ENCODE data around the gene IRF1.

The IRF1 gene

GRCh38 chr5:132498686-132499271 is 8.2 kb upstream of the IRF1 start:
- no CpG with 5 or more reads among the region's 4 CpGs for WGBS (ENCODE audit: extremely low coverage, insufficient coverage, low lambda C conversion rate)
- no peaks in the 10 kb centered on the region for H3K79me1 ChIP-seq (ENCODE audit: low read length)
- no peak for DNase-seq
- peaks cover 4% of the 10 kb centered on the region for H3K4me1 ChIP-seq (ENCODE audit: control insufficient read depth, low read depth, low read length)
- no peak overlapping the region for H3K4me2 ChIP-seq (ENCODE audit: low read length)
- no peak overlapping the region for H3K9ac ChIP-seq (ENCODE audit: low read length)
- no peaks in the 10 kb centered on the region for H3K27me3 ChIP-seq (ENCODE audit: insufficient read depth, low read length, poor library complexity)
- no peak overlapping the region for H2BK120ac ChIP-seq (ENCODE audit: low read depth, low read length)
- H3K4ac ChIP-seq (ENCODE audit: low read depth, low read length) = no peak overlapping the region
- H3K36me3 ChIP-seq (ENCODE audit: control insufficient read depth, insufficient read depth, low read length) = no peaks in the 10 kb centered on the region
- no peak overlapping the region for H3K27ac ChIP-seq (ENCODE audit: low read depth, low read length)
- no peaks in the 10 kb centered on the region for H3K79me2 ChIP-seq (ENCODE audit: control insufficient read depth, insufficient read depth, low read length)
- no peak overlapping the region for H2BK5ac ChIP-seq (ENCODE audit: low read length)
- no peak overlapping the region for H4K8ac ChIP-seq (ENCODE audit: low read depth, low read length)
- H4K5ac ChIP-seq (ENCODE audit: low read length) = no peak overlapping the region
- no peak overlapping the region for H3K23ac ChIP-seq (ENCODE audit: low read length)
- H3K18ac ChIP-seq (ENCODE audit: low read length) = no peak overlapping the region
- H2AK5ac ChIP-seq (ENCODE audit: low read length) = no peak overlapping the region
- H3K4me3 ChIP-seq (ENCODE audit: low read length) = no peak overlapping the region
- H3K56ac ChIP-seq (ENCODE audit: low read length) = no peak overlapping the region
- no peak overlapping the region for H2BK15ac ChIP-seq (replicated peaks; ENCODE audit: low read depth)

GRCh38 chr5:132498152-132498551 is 7.6 kb upstream of the IRF1 start:
- H3K9ac ChIP-seq (ENCODE audit: low read length) = no peak overlapping the region
- H2BK5ac ChIP-seq (ENCODE audit: low read length) = no peak overlapping the region
- no peak overlapping the region for H3K56ac ChIP-seq (ENCODE audit: low read length)
- H3K27me3 ChIP-seq (ENCODE audit: insufficient read depth, low read length, poor library complexity) = no peaks in the 10 kb centered on the region
- DNase-seq = peak; percentile 5
- no CpG with 5 or more reads among the region's 3 CpGs for WGBS (ENCODE audit: extremely low coverage, insufficient coverage, low lambda C conversion rate)
- no peak overlapping the region for H2BK120ac ChIP-seq (ENCODE audit: low read depth, low read length)
- no peaks in the 10 kb centered on the region for H3K36me3 ChIP-seq (ENCODE audit: control insufficient read depth, insufficient read depth, low read length)
- no peak overlapping the region for H4K8ac ChIP-seq (ENCODE audit: low read depth, low read length)
- H3K27ac ChIP-seq (ENCODE audit: low read depth, low read length) = no peak overlapping the region
- no peak overlapping the region for H3K4me3 ChIP-seq (ENCODE audit: low read length)
- H3K79me2 ChIP-seq (ENCODE audit: control insufficient read depth, insufficient read depth, low read length) = no peaks in the 10 kb centered on the region
- no peak overlapping the region for H3K18ac ChIP-seq (ENCODE audit: low read length)
- H3K4me1 ChIP-seq (ENCODE audit: control insufficient read depth, low read depth, low read length) = peaks cover 4% of the 10 kb centered on the region
- no peak overlapping the region for H4K5ac ChIP-seq (ENCODE audit: low read length)
- no peak overlapping the region for H3K23ac ChIP-seq (ENCODE audit: low read length)
- no peak overlapping the region for H3K4me2 ChIP-seq (ENCODE audit: low read length)
- H2BK15ac ChIP-seq (replicated peaks; ENCODE audit: low read depth) = no peak overlapping the region
- no peak overlapping the region for H2AK5ac ChIP-seq (ENCODE audit: low read length)
- H3K4ac ChIP-seq (ENCODE audit: low read depth, low read length) = no peak overlapping the region
- H3K79me1 ChIP-seq (ENCODE audit: low read length) = no peaks in the 10 kb centered on the region

GRCh38 chr5:132497488-132497997 is 7.0 kb upstream of the IRF1 start:
- Histone ChIP-seq H4K5ac (ENCODE audit: low read length) (no peak overlapping the region), H3K36me3 (ENCODE audit: control insufficient read depth, insufficient read depth, low read length) (no peaks in the 10 kb centered on the region), H3K56ac (ENCODE audit: low read length) (no peak overlapping the region), H3K18ac (ENCODE audit: low read length) (no peak overlapping the region), H2BK15ac (replicated peaks; ENCODE audit: low read depth) (no peak overlapping the region), H3K27ac (ENCODE audit: low read depth, low read length) (no peak overlapping the region), H4K8ac (ENCODE audit: low read depth, low read length) (no peak overlapping the region), H3K79me2 (ENCODE audit: control insufficient read depth, insufficient read depth, low read length) (no peaks in the 10 kb centered on the region), H3K4me3 (ENCODE audit: low read length) (no peak overlapping the region), H2AK5ac (ENCODE audit: low read length) (no peak overlapping the region), H3K79me1 (ENCODE audit: low read length) (no peaks in the 10 kb centered on the region), H3K4me2 (ENCODE audit: low read length) (no peak overlapping the region), H3K9ac (ENCODE audit: low read length) (no peak overlapping the region), H2BK120ac (ENCODE audit: low read depth, low read length) (no peak overlapping the region), H3K23ac (ENCODE audit: low read length) (no peak overlapping the region), H3K27me3 (ENCODE audit: insufficient read depth, low read length, poor library complexity) (no peaks in the 10 kb centered on the region), H3K4me1 (ENCODE audit: control insufficient read depth, low read depth, low read length) (peaks cover 4% of the 10 kb centered on the region), H3K4ac (ENCODE audit: low read depth, low read length) (no peak overlapping the region), H2BK5ac (ENCODE audit: low read length) (no peak overlapping the region)
- peak; percentile 90 for DNase-seq
- WGBS (ENCODE audit: extremely low coverage, insufficient coverage, low lambda C conversion rate) = no CpG with 5 or more reads among the region's 6 CpGs

GRCh38 chr5:132496631-132497487 is 6.3 kb upstream of the IRF1 start:
- Histone ChIP-seq H3K79me2 (ENCODE audit: control insufficient read depth, insufficient read depth, low read length) (no peaks in the 10 kb centered on the region), H3K4me3 (ENCODE audit: low read length) (peak overlapping the region; percentile 23), H4K8ac (ENCODE audit: low read depth, low read length) (no peak overlapping the region), H3K79me1 (ENCODE audit: low read length) (no peaks in the 10 kb centered on the region), H2AK5ac (ENCODE audit: low read length) (no peak overlapping the region), H4K5ac (ENCODE audit: low read length) (no peak overlapping the region), H2BK120ac (ENCODE audit: low read depth, low read length) (no peak overlapping the region), H2BK5ac (ENCODE audit: low read length) (no peak overlapping the region), H3K36me3 (ENCODE audit: control insufficient read depth, insufficient read depth, low read length) (no peaks in the 10 kb centered on the region), H3K56ac (ENCODE audit: low read length) (peak overlapping the region; percentile 90), H3K9ac (ENCODE audit: low read length) (peak overlapping the region; percentile 71), H3K27ac (ENCODE audit: low read depth, low read length) (peak overlapping the region; percentile 4), H3K4me2 (ENCODE audit: low read length) (peak overlapping the region; percentile 44), H3K27me3 (ENCODE audit: insufficient read depth, low read length, poor library complexity) (no peaks in the 10 kb centered on the region), H3K18ac (ENCODE audit: low read length) (peak overlapping the region; percentile 54), H3K23ac (ENCODE audit: low read length) (no peak overlapping the region), H3K4ac (ENCODE audit: low read depth, low read length) (no peak overlapping the region), H3K4me1 (ENCODE audit: control insufficient read depth, low read depth, low read length) (peaks cover 7% of the 10 kb centered on the region), H2BK15ac (replicated peaks; ENCODE audit: low read depth) (no peak overlapping the region)
- no CpG with 5 or more reads among the region's 62 CpGs for WGBS (ENCODE audit: extremely low coverage, insufficient coverage, low lambda C conversion rate)
- peak; percentile 82 for DNase-seq

GRCh38 chr5:132496191-132496630 is 5.6 kb upstream of the IRF1 start:
- DNase-seq = peak; percentile 94
- WGBS (ENCODE audit: extremely low coverage, insufficient coverage, low lambda C conversion rate) = no CpG with 5 or more reads among the region's 18 CpGs
- H3K56ac ChIP-seq (ENCODE audit: low read length) = peak overlapping the region; percentile 90
- H2BK5ac ChIP-seq (ENCODE audit: low read length) = no peak overlapping the region
- no peak overlapping the region for H2AK5ac ChIP-seq (ENCODE audit: low read length)
- peak overlapping the region; percentile 23 for H3K4me3 ChIP-seq (ENCODE audit: low read length)
- H3K4ac ChIP-seq (ENCODE audit: low read depth, low read length) = peak overlapping the region; percentile 56
- no peaks in the 10 kb centered on the region for H3K36me3 ChIP-seq (ENCODE audit: control insufficient read depth, insufficient read depth, low read length)
- H2BK15ac ChIP-seq (replicated peaks; ENCODE audit: low read depth) = no peak overlapping the region
- peak overlapping the region; percentile 47 for H2BK120ac ChIP-seq (ENCODE audit: low read depth, low read length)
- H3K4me2 ChIP-seq (ENCODE audit: low read length) = peak overlapping the region; percentile 44
- H3K27me3 ChIP-seq (ENCODE audit: insufficient read depth, low read length, poor library complexity) = no peaks in the 10 kb centered on the region
- peak overlapping the region; percentile 71 for H3K9ac ChIP-seq (ENCODE audit: low read length)
- H3K79me1 ChIP-seq (ENCODE audit: low read length) = no peaks in the 10 kb centered on the region
- no peaks in the 10 kb centered on the region for H3K79me2 ChIP-seq (ENCODE audit: control insufficient read depth, insufficient read depth, low read length)
- peaks cover 7% of the 10 kb centered on the region for H3K4me1 ChIP-seq (ENCODE audit: control insufficient read depth, low read depth, low read length)
- H3K23ac ChIP-seq (ENCODE audit: low read length) = no peak overlapping the region
- no peak overlapping the region for H4K5ac ChIP-seq (ENCODE audit: low read length)
- peak overlapping the region; percentile 91 for H3K18ac ChIP-seq (ENCODE audit: low read length)
- H4K8ac ChIP-seq (ENCODE audit: low read depth, low read length) = no peak overlapping the region
- H3K27ac ChIP-seq (ENCODE audit: low read depth, low read length) = peak overlapping the region; percentile 64
